ENCODE data around the gene DNAL4.

Gene DNAL4

GRCh38 chr22:38729946-38730345 is 64.0 kb downstream of the DNAL4 start:
- TF ChIP-seq CTCF (conservative IDR thresholded peaks at IDR 0.05; ENCODE audit: control insufficient read depth, insufficient read depth, low read depth, low read length): no peak
- DNase-seq (ENCODE audit: low read depth): no peak
- H3K4me3 ChIP-seq (ENCODE audit: control insufficient read depth, low read depth, low read length): no peak overlapping the region

GRCh38 chr22:38728871-38729796 is 64.8 kb downstream of the DNAL4 start:
- no peak overlapping the region for H3K4me3 ChIP-seq (ENCODE audit: control insufficient read depth, low read depth, low read length)
- TF ChIP-seq CTCF (conservative IDR thresholded peaks at IDR 0.05; ENCODE audit: control insufficient read depth, insufficient read depth, low read depth, low read length): no peak
- no peak for DNase-seq (ENCODE audit: low read depth)

All from fibroblast of mammary gland (primary cell).